HG03025 (cell line): ENCODE measurements around the gene ADAMTS7.
"Not testable (repeated sequence)": the region's sequence is repeated elsewhere in the genome, so short reads cannot be mapped to it uniquely, and the experiment has no call there.

Experiments used
- ATAC-seq: cut with Tn5 transposase; IDR thresholded peaks from one replicate; pipeline ENCODE4 v1.9.1; 2021; ENCODE audit warnings: mild to moderate bottlenecking, moderate library complexity; ENCODE audit not compliant: unreplicated experiment, low FRiP score

Gene ADAMTS7

GRCh38 chr15:78788016-78788660, 23.1 kb downstream of the ADAMTS7 start:
- ATAC-seq: no peak

- not testable (repeated sequence) for ATAC-seq
Observed at GRCh38 chr15:78782402-78782801, 28.9 kb downstream of the ADAMTS7 start.

GRCh38 chr15:78781381-78781780, 29.9 kb downstream of the ADAMTS7 start:
- ATAC-seq: not testable (repeated sequence)

- ATAC-seq: not testable (repeated sequence)
Observed at GRCh38 chr15:78779975-78780374, 31.3 kb downstream of the ADAMTS7 start.

GRCh38 chr15:78779176-78779785, 32.0 kb downstream of the ADAMTS7 start:
- not testable (repeated sequence) for ATAC-seq

- ATAC-seq: no peak
Observed at GRCh38 chr15:78778422-78778821, 32.8 kb downstream of the ADAMTS7 start.

GRCh38 chr15:78777953-78778345, 33.3 kb downstream of the ADAMTS7 start:
- not testable (repeated sequence) for ATAC-seq

GRCh38 chr15:78777290-78777952, 33.8 kb downstream of the ADAMTS7 start:
- not testable (repeated sequence) for ATAC-seq

- not testable (repeated sequence) for ATAC-seq
Observed at GRCh38 chr15:78776046-78776925, 35.0 kb downstream of the ADAMTS7 start.

- ATAC-seq: no peak
Observed at GRCh38 chr15:78775472-78775871, 35.8 kb downstream of the ADAMTS7 start.

- not testable (repeated sequence) for ATAC-seq
Observed at GRCh38 chr15:78774451-78774990, 36.7 kb downstream of the ADAMTS7 start.

GRCh38 chr15:78773765-78774450, 37.4 kb downstream of the ADAMTS7 start:
- ATAC-seq: not testable (repeated sequence)

- ATAC-seq: no peak
Observed at GRCh38 chr15:78772738-78773137, 38.5 kb downstream of the ADAMTS7 start.

- ATAC-seq: not testable (repeated sequence)
Observed at GRCh38 chr15:78771436-78772000, 39.7 kb downstream of the ADAMTS7 start.

GRCh38 chr15:78771020-78771419, 40.2 kb downstream of the ADAMTS7 start:
- ATAC-seq: not testable (repeated sequence)

- not testable (repeated sequence) for ATAC-seq
Observed at GRCh38 chr15:78769473-78770225, 41.6 kb downstream of the ADAMTS7 start.

- no peak for ATAC-seq
Observed at GRCh38 chr15:78768531-78769408, 42.5 kb downstream of the ADAMTS7 start.

GRCh38 chr15:78768096-78768495, 43.2 kb downstream of the ADAMTS7 start:
- no peak for ATAC-seq
